PC-9 (cell line): Measurements from ENCODE around the gene TBC1D9B. TPM values are rescaled to one million over a fixed set of nuclear protein-coding genes. Genes with fewer than 3 reads are reported as not detected.

Experiments used
- BruUV-seq: library from RNA; stranded (reverse); fragments of 400-500 nt; replicated peaks from 2 replicates; lab custom pipeline; 2021; lab: Mats Ljungman, UMichigan
- CTCF ChIA-PET: fragments of 300-600 bp; sonication (Branson Sonifier 250); formaldehyde crosslinking; loops from one replicate; lab custom pipeline; 2022; ENCODE audit warnings: antibody characterized with exemption; lab: Charles Lee
- POLR2A ChIA-PET: fragments of 300-600 bp; sonication (Branson Sonifier 250); formaldehyde crosslinking; loops from one replicate; lab custom pipeline; 2022; ENCODE audit warnings: antibody characterized with exemption; ENCODE audit not compliant: unreplicated experiment; lab: Charles Lee
- DNase-seq, 2 experiments: peaks; one replicate each; pipeline versions ENCODE4 v3.0.0 to v3.0.0-alpha.2; 2015 to 2022; ENCODE audit warnings: mixed read lengths in 1 of 2
- H2AFZ ChIP-seq: fragments of 200-600 bp; sonication (generic); 2 replicates; pipeline ENCODE4 v1.8.1; 2017; ENCODE audit warnings: antibody characterized with exemption
- H3F3A ChIP-seq: fragments of 200-600 bp; sonication (generic); 2 replicates; pipeline ENCODE4 v1.8.1; 2017; ENCODE audit warnings: antibody characterized with exemption, mild to moderate bottlenecking, low read depth; ENCODE audit not compliant: insufficient read depth
- H3K27ac ChIP-seq: fragments of 200-600 bp; sonication (generic); 2 replicates; pipeline ENCODE4 v1.6.1; 2016; ENCODE audit warnings: mixed run types
- H3K27me3 ChIP-seq: fragments of 200-600 bp; sonication (generic); 2 replicates; pipeline ENCODE4 v1.6.1; 2016; ENCODE audit warnings: low read depth, mixed run types; ENCODE audit not compliant: insufficient read depth
- H3K36me3 ChIP-seq: fragments of 200-600 bp; sonication (generic); 2 replicates; pipeline ENCODE4 v1.6.1; 2016; ENCODE audit warnings: low read depth, mixed run types
- H3K4me1 ChIP-seq: fragments of 200-600 bp; sonication (generic); replicated peaks from 2 replicates; pipeline ENCODE4 v1.6.1; 2016; ENCODE audit warnings: mixed run types; ENCODE audit not compliant: insufficient read depth
- H3K4me2 ChIP-seq: fragments of 200-600 bp; sonication (generic); 2 replicates; pipeline ENCODE4 v1.6.1; 2017; ENCODE audit warnings: mixed run types
- H3K4me3 ChIP-seq: fragments of 200-600 bp; sonication (generic); 2 replicates; pipeline ENCODE4 v1.6.1; 2016; ENCODE audit warnings: mixed run types
- H3K79me2 ChIP-seq: fragments of 200-600 bp; sonication (generic); 2 replicates; pipeline ENCODE4 v1.6.1; 2017; ENCODE audit warnings: low read depth, mixed run types
- H3K9me2 ChIP-seq: fragments of 200-600 bp; sonication (generic); 2 replicates; pipeline ENCODE4 v1.8.1; 2017; ENCODE audit warnings: mild to moderate bottlenecking; ENCODE audit not compliant: insufficient read depth
- H3K9me3 ChIP-seq: fragments of 200-600 bp; sonication (generic); 2 replicates; pipeline ENCODE4 v1.8.1; 2016; ENCODE audit warnings: low read depth; ENCODE audit not compliant: insufficient read depth
- H4K20me1 ChIP-seq: fragments of 200-600 bp; sonication (generic); 2 replicates; pipeline ENCODE4 v1.8.1; 2017; ENCODE audit not compliant: insufficient read depth
- CTCF ChIP-seq: fragments of 200-600 bp; sonication (generic); conservative IDR thresholded peaks from 2 replicates; pipeline ENCODE4 v1.6.1; 2017; ENCODE audit warnings: mixed run types, antibody characterized with exemption, mild to moderate bottlenecking, moderate library complexity
- EZH2 ChIP-seq: fragments of 200-600 bp; sonication (generic); IDR thresholded peaks from 2 replicates; pipeline ENCODE4 v1.8.0; 2017; ENCODE audit warnings: antibody characterized with exemption, low read depth
- intact Hi-C: fragments of 100-400 bp; cut with micrococcal nuclease; formaldehyde crosslinking; loops from one replicate; pipeline ENCODE4 v1.10.0; 2022; ENCODE audit not compliant: unreplicated experiment
- total RNA-seq: library from RNA; stranded (reverse); gene quantifications from 2 replicates; pipeline ENCODE4 v1.2.3, GENCODE V29; 2021

Gene TBC1D9B
- total RNA-seq, 1 experiment from 2014 or later = 118 TPM

GRCh38 chr5:179930788-179931473, 23.2 kb upstream of the TBC1D9B start:
- Histone ChIP-seq H3K36me3 (no peaks in the 10 kb centered on the region), H3K4me2 (no peak overlapping the region), H2AFZ (no peak overlapping the region), H3K79me2 (no peaks in the 10 kb centered on the region), H3K9me2 (no peaks in the 10 kb centered on the region), H3K4me3 (no peak overlapping the region), H3K4me1 (no peaks in the 10 kb centered on the region), H3K9me3 (no peaks in the 10 kb centered on the region), H3K27ac (no peak overlapping the region), H4K20me1 (no peaks in the 10 kb centered on the region), H3F3A (no peaks in the 10 kb centered on the region), H3K27me3 (no peaks in the 10 kb centered on the region)
- ChIA-PET POLR2A (no interaction called here), CTCF (no interaction called here)
- no peak for TF ChIP-seq EZH2
- no peak for TF ChIP-seq CTCF
- no peak for DNase-seq
- no TSS peak for BruUV-seq
- intact Hi-C loops = no loop called here

GRCh38 chr5:179927824-179928223, 20.1 kb upstream of the TBC1D9B start:
- Histone ChIP-seq H3K4me3 (no peak overlapping the region), H3K9me2 (no peaks in the 10 kb centered on the region), H3K27me3 (no peaks in the 10 kb centered on the region), H3K27ac (no peak overlapping the region), H4K20me1 (no peaks in the 10 kb centered on the region), H3K79me2 (no peaks in the 10 kb centered on the region), H2AFZ (no peak overlapping the region), H3K36me3 (no peaks in the 10 kb centered on the region), H3K4me2 (no peak overlapping the region), H3F3A (no peaks in the 10 kb centered on the region), H3K4me1 (no peaks in the 10 kb centered on the region), H3K9me3 (no peaks in the 10 kb centered on the region)
- ChIA-PET CTCF (no interaction called here), POLR2A (no interaction called here)
- no peak for DNase-seq
- BruUV-seq = no TSS peak
- no peak for TF ChIP-seq EZH2
- no peak for TF ChIP-seq CTCF
- intact Hi-C loops = no loop called here

- Histone ChIP-seq H3K4me1 (no peaks in the 10 kb centered on the region), H3F3A (no peaks in the 10 kb centered on the region), H3K9me3 (no peaks in the 10 kb centered on the region), H3K4me2 (no peak overlapping the region), H3K27me3 (no peaks in the 10 kb centered on the region), H3K27ac (no peak overlapping the region), H3K36me3 (no peaks in the 10 kb centered on the region), H3K4me3 (no peak overlapping the region), H3K79me2 (no peaks in the 10 kb centered on the region), H4K20me1 (no peaks in the 10 kb centered on the region), H3K9me2 (no peaks in the 10 kb centered on the region), H2AFZ (no peak overlapping the region)
- no TSS peak for BruUV-seq
- intact Hi-C loops = no loop called here
- CTCF ChIA-PET = no interaction called here
- no peak for TF ChIP-seq CTCF
- no peak for TF ChIP-seq EZH2
- POLR2A ChIA-PET = no interaction called here
- DNase-seq = no peak
Observed at GRCh38 chr5:179926657-179927056, 19.0 kb upstream of the TBC1D9B start.
